ENCODE results near the gene RIBC2.
"Not testable (repeated sequence)": the region's sequence is repeated elsewhere in the genome, so short reads cannot be mapped to it uniquely, and the experiment has no call there.

RIBC2 gene

GRCh38 chr22:45413368-45414211, at the start of gene RIBC2, which contains the start of gene SMC1B:
RIBC2 (plus strand) TSS chr22:45413693; CDS start chr22:45413887, 194 bp downstream.
SMC1B (minus strand) TSS chr22:45413599; CDS start chr22:45413567, 32 bp downstream.
- in situ Hi-C loops (cut with MboI; ENCODE audit: low sequenced_read_pairs), result no loop called here
- Histone ChIP-seq H3K4me1 (no peaks in the 10 kb centered on the region), H3K27me3 (ENCODE audit: low read depth) (peaks cover 7% of the 10 kb centered on the region), H3K9me3 (no peaks in the 10 kb centered on the region), H3K4me3 (no peak within 1 kb of the TSS), H3K36me3 (replicated peaks) (no peaks in the 10 kb centered on the region)
- no peak for DNase-seq (ENCODE audit: low spot score in 2 of 2)

DNA sequence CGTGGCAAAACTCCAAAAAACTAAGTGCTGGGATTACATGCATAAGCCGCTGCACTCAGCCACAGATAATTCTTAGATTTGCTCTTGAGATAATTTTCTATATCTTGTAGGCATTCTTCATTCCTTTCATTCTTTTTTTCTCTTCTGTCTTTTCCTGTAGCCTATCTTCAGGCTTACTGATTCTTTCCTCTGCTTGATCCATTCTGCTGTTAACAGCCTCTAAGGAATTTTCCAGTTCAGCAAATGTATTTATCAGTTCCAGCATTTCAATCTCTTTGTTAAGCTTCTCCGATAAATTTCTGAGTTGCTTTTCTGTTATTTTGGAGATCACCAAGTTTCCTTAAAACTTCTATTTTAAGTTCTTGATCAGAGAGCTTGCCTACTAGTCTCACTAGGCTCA, 46.8 kb upstream of the RIBC2 start:
- H3K9me3 ChIP-seq, result peaks cover 12% of the 10 kb centered on the region; the same call in 1 of the 2 replicates
- in situ Hi-C loops (cut with MboI; ENCODE audit: low sequenced_read_pairs), result no loop called here
- no peaks in the 10 kb centered on the region for H3K36me3 ChIP-seq (replicated peaks)
- H3K4me3 ChIP-seq, result no peak overlapping the region
- no peak for DNase-seq (ENCODE audit: low spot score in 2 of 2)
- no peaks in the 10 kb centered on the region for H3K4me1 ChIP-seq
- no peaks in the 10 kb centered on the region for H3K27me3 ChIP-seq (ENCODE audit: low read depth)

DNA sequence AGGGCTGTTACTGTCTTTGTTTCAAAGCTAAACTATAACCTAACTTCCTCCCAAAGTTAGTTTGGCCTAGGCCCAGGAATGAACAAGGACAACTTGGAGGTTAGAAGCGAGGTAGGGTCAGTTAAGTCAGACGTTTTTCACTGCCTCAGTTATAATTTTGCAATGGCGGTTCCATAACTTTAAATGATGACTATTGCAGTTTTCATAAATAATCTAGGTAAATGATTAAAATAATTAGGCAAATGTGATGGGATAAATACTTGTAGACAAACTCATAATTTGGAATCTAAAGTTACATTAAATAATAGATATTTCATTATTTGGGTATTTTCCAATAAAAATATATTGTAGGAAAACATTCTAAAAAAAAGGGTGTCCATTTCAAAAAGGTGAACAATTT, 39.9 kb upstream of the RIBC2 start:
- H3K9me3 ChIP-seq; in situ Hi-C loops (cut with MboI; ENCODE audit: low sequenced_read_pairs); H3K4me3 ChIP-seq; DNase-seq (ENCODE audit: low spot score in 2 of 2); H3K27me3 ChIP-seq (ENCODE audit: low read depth); H3K36me3 ChIP-seq (replicated peaks); H3K4me1 ChIP-seq: not testable (repeated sequence)

- Histone ChIP-seq H3K9me3 (peaks cover 6% of the 10 kb centered on the region; the same call in 1 of the 2 replicates), H3K4me3 (no peak overlapping the region), H3K36me3 (replicated peaks) (no peaks in the 10 kb centered on the region), H3K27me3 (ENCODE audit: low read depth) (no peaks in the 10 kb centered on the region; the same call in 1 of the 2 replicates), H3K4me1 (no peaks in the 10 kb centered on the region)
- no peak for DNase-seq (ENCODE audit: low spot score in 2 of 2)
- in situ Hi-C loops (cut with MboI; ENCODE audit: low sequenced_read_pairs), result no loop called here
These were observed 37.5 kb upstream of the RIBC2 start for GRCh38 chr22:45376009-45376408.

DNA sequence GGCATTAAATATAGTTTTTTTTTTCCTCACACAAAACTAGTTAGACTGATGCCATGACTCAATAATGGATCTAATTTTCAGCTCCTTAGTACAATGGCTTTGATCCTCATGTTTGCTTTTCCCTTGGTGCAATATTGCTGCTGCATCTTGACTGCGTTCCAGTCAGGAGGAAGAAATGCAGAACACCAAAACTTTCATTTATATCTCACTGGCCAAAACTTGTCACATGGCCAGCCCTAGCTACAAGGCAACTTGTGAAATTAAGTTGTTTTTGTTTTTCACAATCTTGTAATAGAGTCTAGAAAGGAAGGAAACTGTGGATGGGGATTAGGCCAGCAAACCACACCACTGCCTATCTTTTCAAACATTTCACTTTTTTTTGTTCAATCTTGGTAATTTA, 36.8 kb upstream of the RIBC2 start:
- H3K4me1 ChIP-seq, result no peaks in the 10 kb centered on the region
- no peak for DNase-seq (ENCODE audit: low spot score in 2 of 2)
- H3K9me3 ChIP-seq, result peaks cover 6% of the 10 kb centered on the region; the same call in 1 of the 2 replicates
- H3K36me3 ChIP-seq (replicated peaks), result no peaks in the 10 kb centered on the region
- in situ Hi-C loops (cut with MboI; ENCODE audit: low sequenced_read_pairs), result no loop called here
- H3K27me3 ChIP-seq (ENCODE audit: low read depth), result no peaks in the 10 kb centered on the region; the same call in 1 of the 2 replicates
- H3K4me3 ChIP-seq, result no peak overlapping the region

GRCh38 chr22:45381348-45381747, 32.1 kb upstream of the RIBC2 start:
- Histone ChIP-seq H3K4me1 (no peaks in the 10 kb centered on the region), H3K36me3 (replicated peaks) (no peaks in the 10 kb centered on the region), H3K9me3 (no peaks in the 10 kb centered on the region), H3K4me3 (no peak overlapping the region), H3K27me3 (ENCODE audit: low read depth) (peaks cover 10% of the 10 kb centered on the region)
- in situ Hi-C loops (cut with MboI; ENCODE audit: low sequenced_read_pairs), result no loop called here
- no peak for DNase-seq (ENCODE audit: low spot score in 2 of 2)

GRCh38 chr22:45389546-45389945, 23.9 kb upstream of the RIBC2 start:
- H3K36me3 ChIP-seq (replicated peaks), result no peaks in the 10 kb centered on the region
- no peaks in the 10 kb centered on the region for H3K9me3 ChIP-seq
- peaks cover 24% of the 10 kb centered on the region for H3K27me3 ChIP-seq (ENCODE audit: low read depth)
- H3K4me3 ChIP-seq, result no peak overlapping the region
- no peak for DNase-seq (ENCODE audit: low spot score in 2 of 2)
- in situ Hi-C loops (cut with MboI; ENCODE audit: low sequenced_read_pairs), result no loop called here
- no peaks in the 10 kb centered on the region for H3K4me1 ChIP-seq

DNA sequence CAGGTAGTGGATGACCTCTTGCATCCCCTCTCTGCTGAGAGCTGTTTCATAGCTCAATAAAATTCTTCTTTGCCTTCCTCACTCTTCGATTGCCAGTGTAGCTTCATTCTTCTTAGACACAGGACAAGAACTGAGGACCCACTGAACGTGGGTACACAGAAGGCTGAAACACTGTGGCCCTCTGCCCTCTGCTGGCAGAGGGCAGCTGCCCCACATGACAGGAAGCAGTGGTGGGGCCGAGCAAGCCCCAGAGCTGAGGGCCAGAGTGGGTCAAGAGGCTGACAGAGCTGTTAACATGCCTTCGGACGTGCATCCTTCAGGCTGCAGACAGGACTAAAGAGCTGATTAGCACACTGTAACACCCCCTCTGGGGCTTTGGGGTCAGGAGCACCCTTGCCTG, 15.7 kb upstream of the RIBC2 start:
- in situ Hi-C loops (cut with MboI; ENCODE audit: low sequenced_read_pairs), result no loop called here
- Histone ChIP-seq H3K36me3 (replicated peaks) (no peaks in the 10 kb centered on the region), H3K9me3 (no peaks in the 10 kb centered on the region), H3K4me3 (no peak overlapping the region), H3K4me1 (no peaks in the 10 kb centered on the region), H3K27me3 (ENCODE audit: low read depth) (peaks cover under 1% of the 10 kb centered on the region; the same call in 1 of the 2 replicates)
- no peak for DNase-seq (ENCODE audit: low spot score in 2 of 2)

DNA sequence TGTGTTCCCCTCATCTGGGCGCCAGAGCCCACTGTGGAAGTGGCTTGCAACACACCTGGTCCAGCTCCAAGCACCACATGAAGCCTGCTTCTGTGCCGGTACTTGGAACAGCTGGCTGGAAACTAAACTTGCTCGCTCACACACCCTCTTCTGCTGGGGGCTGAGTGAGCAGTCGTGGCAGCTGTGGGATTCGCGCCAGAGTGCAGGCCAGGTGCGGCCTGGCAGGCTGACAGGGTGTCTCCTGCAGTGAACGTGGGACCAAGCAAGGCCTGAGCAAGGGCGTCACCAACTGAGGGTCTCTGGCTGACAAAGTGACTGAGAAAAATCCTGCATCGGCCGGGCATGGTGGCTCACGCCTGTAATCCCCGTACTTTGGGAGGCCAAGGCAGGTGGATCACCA, 15.3 kb upstream of the RIBC2 start:
- DNase-seq (ENCODE audit: low spot score in 2 of 2), result no peak
- no peaks in the 10 kb centered on the region for H3K9me3 ChIP-seq
- in situ Hi-C loops (cut with MboI; ENCODE audit: low sequenced_read_pairs), result no loop called here
- H3K4me3 ChIP-seq, result no peak overlapping the region
- H3K4me1 ChIP-seq, result no peaks in the 10 kb centered on the region
- no peaks in the 10 kb centered on the region for H3K36me3 ChIP-seq (replicated peaks)
- H3K27me3 ChIP-seq (ENCODE audit: low read depth), result peaks cover 4% of the 10 kb centered on the region; the same call in 1 of the 2 replicates

GRCh38 chr22:45399712-45400445, 13.6 kb upstream of the RIBC2 start:
- H3K4me3 ChIP-seq, result no peak overlapping the region
- peaks cover 4% of the 10 kb centered on the region; the same call in 1 of the 2 replicates for H3K27me3 ChIP-seq (ENCODE audit: low read depth)
- H3K4me1 ChIP-seq, result no peaks in the 10 kb centered on the region
- no peak for DNase-seq (ENCODE audit: low spot score in 2 of 2)
- H3K36me3 ChIP-seq (replicated peaks), result no peaks in the 10 kb centered on the region
- H3K9me3 ChIP-seq, result no peaks in the 10 kb centered on the region
- in situ Hi-C loops (cut with MboI; ENCODE audit: low sequenced_read_pairs), result no loop called here

GRCh38 chr22:45402466-45402985, 11.0 kb upstream of the RIBC2 start:
- Histone ChIP-seq H3K4me1 (no peaks in the 10 kb centered on the region), H3K4me3 (no peak overlapping the region), H3K27me3 (ENCODE audit: low read depth) (peaks cover 4% of the 10 kb centered on the region; the same call in 1 of the 2 replicates), H3K36me3 (replicated peaks) (no peaks in the 10 kb centered on the region), H3K9me3 (no peaks in the 10 kb centered on the region)
- no peak for DNase-seq (ENCODE audit: low spot score in 2 of 2)
- in situ Hi-C loops (cut with MboI; ENCODE audit: low sequenced_read_pairs), result no loop called here

DNA sequence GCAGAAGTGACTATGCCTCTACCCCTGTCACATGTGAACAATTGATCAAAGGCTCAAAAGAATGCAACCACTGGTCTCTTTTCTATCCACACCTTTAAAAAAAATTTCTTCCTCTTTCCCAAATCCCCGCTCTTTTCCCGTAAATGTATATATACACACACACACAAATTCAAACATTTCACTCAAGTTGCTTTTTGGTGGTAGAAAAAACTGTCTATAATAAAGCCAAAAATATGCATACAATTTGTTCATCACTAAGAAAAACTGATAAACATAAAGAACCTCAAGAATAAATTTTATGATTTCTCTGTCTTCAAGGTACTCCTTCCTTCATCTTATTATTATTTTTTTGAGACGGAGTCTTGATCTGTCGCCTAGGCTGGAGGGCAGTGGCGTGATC, 5.7 kb upstream of the RIBC2 start:
- Histone ChIP-seq H3K36me3 (replicated peaks) (no peaks in the 10 kb centered on the region), H3K4me1 (no peaks in the 10 kb centered on the region), H3K9me3 (no peaks in the 10 kb centered on the region), H3K4me3 (no peak overlapping the region), H3K27me3 (ENCODE audit: low read depth) (peaks cover 10% of the 10 kb centered on the region)
- no peak for DNase-seq (ENCODE audit: low spot score in 2 of 2)
- in situ Hi-C loops (cut with MboI; ENCODE audit: low sequenced_read_pairs), result no loop called here

DNA sequence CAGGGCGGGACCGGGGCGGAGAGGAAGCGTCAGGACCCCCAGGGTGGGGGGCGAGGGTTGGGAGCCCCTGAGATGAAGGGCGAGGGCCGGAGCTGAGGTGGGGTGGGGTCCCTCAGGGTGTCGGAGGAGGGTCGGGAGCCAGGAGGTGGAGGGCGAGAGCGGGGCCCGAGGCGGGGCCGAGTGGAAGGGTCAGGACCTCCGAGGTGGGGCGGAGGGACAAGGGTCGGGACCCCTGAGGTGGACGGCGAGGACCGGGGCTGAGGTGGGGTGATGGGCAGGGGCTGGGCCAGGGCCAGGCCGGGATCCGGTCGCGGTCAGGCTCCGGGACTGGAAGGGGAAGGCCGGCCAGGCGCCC, 503 bp upstream of the RIBC2 start:
- Histone ChIP-seq H3K9me3 (no peaks in the 10 kb centered on the region), H3K4me1 (no peaks in the 10 kb centered on the region), H3K27me3 (ENCODE audit: low read depth) (peaks cover 7% of the 10 kb centered on the region), H3K4me3 (no peak overlapping the region), H3K36me3 (replicated peaks) (no peaks in the 10 kb centered on the region)
- DNase-seq (ENCODE audit: low spot score in 2 of 2), result no peak
- in situ Hi-C loops (cut with MboI; ENCODE audit: low sequenced_read_pairs), result no loop called here

All from HAP-1 (cell line).